HG03457 (cell line): ENCODE measurements around the gene ATP2A2.
"Not testable (repeated sequence)": the region's sequence is repeated elsewhere in the genome, so short reads cannot be mapped to it uniquely, and the experiment has no call there.

Experiments used
- ATAC-seq: cut with Tn5 transposase; IDR thresholded peaks from one replicate; pipeline ENCODE4 v1.9.1; 2021; ENCODE audit warnings: moderate number of reproducible peaks; ENCODE audit not compliant: unreplicated experiment

Gene ATP2A2

DNA sequence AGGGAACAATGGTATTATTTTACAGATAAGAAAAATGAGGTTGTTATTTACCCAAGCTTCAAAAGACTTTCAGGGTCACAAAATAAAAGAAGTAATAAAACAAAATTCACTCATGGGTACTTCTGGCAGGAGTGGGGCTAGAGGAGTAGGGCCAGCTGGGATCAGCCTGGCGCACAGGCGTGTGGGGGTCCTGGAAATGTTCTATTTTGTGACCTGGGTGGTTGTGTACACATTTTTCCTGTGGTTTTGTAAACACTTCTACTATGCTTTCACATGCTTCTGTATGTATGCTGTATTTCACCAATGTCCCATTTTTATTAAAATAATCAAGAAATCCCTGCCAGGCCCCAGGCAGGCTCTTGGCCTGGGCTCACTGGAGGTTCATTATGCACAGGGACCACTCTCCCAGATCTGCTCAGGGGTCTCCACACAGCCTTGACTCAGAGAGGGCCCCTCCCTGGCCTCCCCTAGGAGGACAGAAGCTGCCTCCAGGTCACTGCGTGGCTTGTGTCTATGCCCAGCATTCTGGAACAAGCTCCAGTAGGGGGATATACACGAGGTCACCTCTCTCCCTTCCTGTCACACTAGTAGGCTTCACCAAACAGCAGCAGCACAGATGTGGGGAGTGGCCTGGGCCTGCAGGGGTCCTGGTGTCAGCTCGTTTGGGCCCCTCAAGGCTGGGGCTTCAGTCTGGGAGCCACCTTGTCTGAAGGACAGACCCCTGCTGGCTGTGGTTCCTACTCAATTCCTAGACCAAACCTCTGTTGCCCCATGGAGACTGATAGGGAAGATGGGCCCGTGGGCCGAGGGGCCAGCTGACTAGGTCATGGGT lies 84.7 kb downstream of the ATP2A2 start:
- ATAC-seq = no peak

DNA sequence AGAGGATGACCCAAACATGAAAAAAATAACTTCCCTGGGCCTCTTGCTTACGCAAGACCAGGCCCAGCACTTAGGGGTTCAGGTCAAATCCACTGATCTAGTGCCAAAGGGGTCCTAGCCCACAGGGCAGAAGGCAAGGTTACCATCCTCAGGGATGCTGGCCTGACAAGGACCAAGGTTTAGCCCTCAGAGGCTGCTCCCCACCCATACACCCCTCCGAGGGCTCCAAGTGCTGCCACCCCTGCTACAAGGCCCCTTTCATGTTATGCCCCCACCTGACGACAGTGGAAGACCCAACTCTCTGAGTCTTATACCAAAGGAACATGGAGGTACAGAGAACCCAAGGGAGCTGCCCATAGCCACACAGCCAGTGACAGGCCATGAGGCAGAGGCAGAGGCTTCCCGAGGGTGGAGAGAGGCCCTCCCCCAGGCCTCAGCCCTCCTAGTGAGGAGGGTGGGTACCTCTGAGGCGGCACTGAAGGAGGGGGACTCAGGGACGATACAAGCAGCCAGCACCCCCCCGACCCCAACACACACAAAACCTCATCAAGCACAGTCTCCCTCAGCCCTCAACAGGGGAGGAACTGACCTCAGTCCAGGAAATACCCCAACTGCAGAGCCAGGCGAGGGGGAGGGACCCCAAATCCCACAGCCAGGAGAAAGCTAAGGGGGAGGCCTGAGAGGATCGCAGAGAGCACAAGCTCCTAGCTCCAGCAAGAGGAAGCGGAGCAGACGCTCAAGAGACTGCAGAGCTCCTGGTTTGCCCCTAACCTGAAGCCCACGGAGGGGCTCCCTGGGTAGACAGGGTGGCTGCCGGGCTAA lies 85.5 kb downstream of the ATP2A2 start:
- no peak for ATAC-seq

DNA sequence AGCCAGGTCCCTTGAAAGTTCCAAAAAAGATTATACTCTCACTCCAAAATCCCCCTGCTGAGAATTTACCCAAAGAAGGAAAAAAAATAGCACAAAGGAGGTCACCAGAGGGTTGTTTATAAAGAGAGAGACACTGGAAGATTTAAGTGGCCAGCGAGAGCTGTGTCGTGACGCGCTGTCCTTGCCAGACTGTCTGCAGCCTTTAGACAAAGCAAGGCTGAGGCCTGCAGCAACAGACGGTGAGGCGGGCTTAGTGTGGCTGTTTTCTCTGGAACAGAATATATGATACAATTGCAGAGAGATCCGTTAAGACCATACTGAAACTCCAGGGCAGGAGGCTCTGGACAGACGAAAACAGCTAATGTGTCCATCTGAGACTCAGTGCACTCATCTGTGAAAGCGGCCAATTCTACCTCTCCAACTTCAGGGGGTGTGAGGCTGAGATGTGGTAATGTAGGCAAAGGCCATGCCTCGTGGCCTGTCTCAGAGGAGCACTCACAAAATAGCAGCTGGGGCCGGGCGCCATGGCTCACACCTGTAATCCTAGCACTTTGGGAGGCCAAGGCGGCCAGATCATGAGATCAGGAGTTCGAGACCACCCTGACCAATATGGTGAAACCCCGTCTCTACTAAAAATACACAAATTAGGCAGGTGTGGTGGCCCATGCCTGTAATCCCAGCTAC lies 86.3 kb downstream of the ATP2A2 start:
- no peak for ATAC-seq

DNA sequence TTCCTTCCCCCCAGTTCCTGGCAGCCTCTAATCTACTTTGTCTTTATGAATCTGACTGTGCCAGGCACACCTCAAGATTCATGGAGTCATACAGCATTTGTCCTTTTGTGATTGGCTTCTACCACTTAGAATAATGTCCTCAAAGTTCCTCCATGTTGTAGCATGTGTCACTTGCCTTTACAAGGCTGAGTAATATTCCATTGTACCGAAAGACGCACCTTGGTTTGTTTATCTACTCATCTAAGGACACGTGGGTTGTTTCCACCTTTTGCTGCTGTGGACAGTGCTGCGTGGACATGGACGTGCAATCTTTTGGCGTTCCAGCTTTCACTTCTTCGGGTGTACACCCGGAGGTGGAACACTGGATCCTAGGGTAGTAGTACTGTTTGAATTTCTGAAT lies 88.9 kb downstream of the ATP2A2 start:
- ATAC-seq = no peak

DNA sequence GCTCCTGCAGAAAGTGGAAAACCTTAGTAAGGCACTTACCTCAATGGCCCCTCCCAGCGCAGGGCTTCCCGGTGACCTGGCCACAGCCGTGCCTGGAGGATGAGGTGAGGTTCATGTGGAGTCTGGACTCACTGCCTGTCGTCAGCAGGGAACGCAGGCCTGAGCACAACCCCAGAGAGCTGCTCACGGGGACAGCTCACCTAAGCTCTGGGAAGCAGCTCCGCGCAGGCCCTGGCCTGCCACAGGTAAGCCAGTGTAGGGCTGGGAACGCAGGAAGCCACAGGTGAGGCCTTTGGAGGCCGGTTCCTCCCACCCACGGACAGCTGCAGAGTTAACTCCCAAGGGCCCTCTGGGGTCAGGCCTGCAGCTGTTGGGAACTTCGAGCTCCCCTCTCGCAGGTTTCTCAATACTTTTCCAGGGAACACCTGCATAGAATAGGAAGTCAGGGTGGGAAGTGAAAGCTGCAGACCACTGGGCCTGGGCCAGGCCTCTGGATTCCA lies 89.7 kb downstream of the ATP2A2 start:
- ATAC-seq = no peak

DNA sequence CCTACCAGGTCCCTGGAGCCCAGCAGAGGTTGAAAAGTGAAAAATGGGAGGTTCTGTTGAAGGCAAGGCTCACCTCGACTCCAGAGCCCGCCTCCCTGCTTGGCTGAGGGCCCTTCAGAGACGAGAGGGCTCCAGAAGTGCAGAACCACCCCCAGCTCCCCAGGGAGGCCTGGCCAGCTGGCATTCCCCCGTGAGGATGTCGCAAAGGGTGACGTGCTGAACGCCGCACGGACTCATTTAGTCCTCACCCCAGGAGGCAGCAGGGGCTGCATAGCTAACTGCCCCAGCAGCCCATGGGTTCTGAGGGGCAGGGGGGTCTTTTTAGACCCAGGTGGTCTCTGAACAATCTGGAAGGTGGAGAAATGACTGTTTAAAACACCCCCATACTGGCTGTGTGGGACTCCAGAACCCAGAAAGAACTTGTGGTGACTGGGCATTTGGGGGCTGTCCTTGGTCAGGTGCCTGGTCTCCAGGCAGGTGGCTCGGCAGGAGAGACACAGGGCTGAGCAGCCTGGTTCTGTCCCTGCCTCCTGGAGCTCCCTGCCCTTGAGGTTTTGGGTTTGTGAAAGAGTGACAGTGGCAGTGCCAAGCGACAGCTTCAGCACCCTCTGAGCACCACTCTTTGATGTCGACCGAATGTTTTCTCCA lies 90.5 kb downstream of the ATP2A2 start:
- ATAC-seq = peak; percentile 61

- ATAC-seq = no peak
Measured at GRCh38 chr12:110372056-110372425, 91.0 kb downstream of the ATP2A2 start.

- ATAC-seq = no peak
Measured at GRCh38 chr12:110373025-110373424, 92.0 kb downstream of the ATP2A2 start.

GRCh38 chr12:110373425-110373824 lies 92.4 kb downstream of the ATP2A2 start:
- ATAC-seq = no peak

DNA sequence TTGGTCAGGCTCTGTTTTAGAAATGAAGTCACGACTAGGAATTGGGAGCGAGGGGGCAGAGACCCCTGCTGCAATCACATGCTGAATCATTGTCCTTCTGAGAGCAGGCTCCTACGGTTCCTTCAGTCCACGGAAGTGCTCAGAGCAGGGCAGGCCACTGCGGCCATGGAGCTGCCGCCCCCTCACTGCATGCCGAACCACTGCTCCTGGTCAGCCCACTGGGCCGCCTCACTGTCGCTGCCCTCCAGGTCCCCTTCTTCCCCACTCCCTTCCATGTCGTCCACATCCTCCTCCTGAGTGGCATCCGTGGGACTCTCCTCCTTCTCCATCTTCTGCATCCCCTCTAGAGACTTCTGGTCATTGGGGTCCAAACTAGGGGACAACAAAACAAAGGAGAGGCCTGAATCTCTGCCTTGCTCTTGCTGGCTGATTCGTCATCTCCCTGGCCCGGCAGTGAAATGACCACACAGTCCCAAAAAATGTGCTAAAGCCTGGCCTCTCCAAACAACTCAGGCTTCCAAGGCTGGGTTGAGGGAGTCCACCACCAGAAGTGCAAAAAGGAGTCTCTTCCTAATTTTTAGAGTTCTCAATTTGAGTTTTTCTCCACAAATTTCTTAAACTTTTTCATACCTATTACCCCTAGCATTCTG lies 93.0 kb downstream of the ATP2A2 start:
- ATAC-seq = no peak

- ATAC-seq = not testable (repeated sequence)
Measured at GRCh38 chr12:110378131-110378790, 97.2 kb downstream of the ATP2A2 start.

DNA sequence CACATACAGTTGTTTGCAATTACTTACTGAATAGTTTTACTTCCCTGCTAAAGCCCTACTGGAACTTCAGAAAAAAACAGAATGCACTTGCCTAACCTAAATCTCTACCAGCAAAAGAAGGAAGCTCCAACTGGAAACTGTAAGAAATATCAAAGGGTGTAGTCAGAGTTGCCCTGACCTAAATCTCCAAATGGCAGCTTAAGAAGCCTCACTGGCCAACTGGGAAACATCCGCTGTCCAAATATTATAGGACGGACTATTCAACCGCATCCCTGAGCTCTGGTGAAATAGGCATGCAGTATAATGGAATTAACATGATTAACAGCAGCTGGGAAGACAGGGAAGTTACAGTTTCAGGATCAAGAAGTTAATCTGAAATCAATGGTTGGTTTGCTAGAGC lies 98.2 kb downstream of the ATP2A2 start:
- ATAC-seq = no peak

GRCh38 chr12:110379631-110380030 lies 98.6 kb downstream of the ATP2A2 start:
- ATAC-seq = no peak

DNA sequence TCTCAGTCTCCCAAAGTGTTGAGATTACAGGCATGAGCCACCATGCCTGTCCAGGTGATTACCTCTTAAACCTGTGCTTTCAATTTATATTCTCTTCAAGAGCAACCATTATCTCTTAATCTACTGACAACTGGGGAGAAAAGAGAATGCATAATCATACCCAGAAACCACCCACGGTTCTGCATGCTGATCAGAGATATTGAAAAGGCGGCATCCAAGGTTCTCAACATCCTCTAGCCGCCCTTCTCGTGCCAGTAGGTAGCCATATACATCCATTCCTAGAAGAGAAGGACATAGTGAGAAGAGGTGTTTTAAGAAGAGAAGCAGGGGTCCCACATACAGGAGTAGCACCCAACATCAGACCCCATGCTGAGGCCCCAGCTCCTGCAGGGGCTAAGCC lies 101.6 kb downstream of the ATP2A2 start:
- ATAC-seq = no peak
